HG03280 (cell line): ENCODE data around the gene CRYBG2.
"Not testable (repeated sequence)": the region's sequence is repeated elsewhere in the genome, so short reads cannot be mapped to it uniquely, and the experiment has no call there.

ENCODE experiments used
- ATAC-seq: cut with Tn5 transposase; IDR thresholded peaks from one replicate; pipeline ENCODE4 v1.9.1; 2021; ENCODE audit warnings: mild to moderate bottlenecking, moderate library complexity; ENCODE audit not compliant: unreplicated experiment

The CRYBG2 gene

GRCh38 chr1:26297057-26297790, 56.7 kb downstream of the CRYBG2 start:
- no peak for ATAC-seq

GRCh38 chr1:26296340-26297056, 57.4 kb downstream of the CRYBG2 start:
- no peak for ATAC-seq

GRCh38 chr1:26295194-26296138, 58.5 kb downstream of the CRYBG2 start:
- no peak for ATAC-seq

GRCh38 chr1:26293911-26294463, 59.9 kb downstream of the CRYBG2 start:
- ATAC-seq, result no peak

- not testable (repeated sequence) for ATAC-seq
These were observed 61.2 kb downstream of the CRYBG2 start for GRCh38 chr1:26292735-26293134.

GRCh38 chr1:26291939-26292338, 62.0 kb downstream of the CRYBG2 start:
- ATAC-seq, result no peak

- ATAC-seq, result no peak
These were observed 62.5 kb downstream of the CRYBG2 start for GRCh38 chr1:26291433-26291832.

GRCh38 chr1:26290882-26291261, 63.1 kb downstream of the CRYBG2 start:
- no peak for ATAC-seq

- ATAC-seq, result no peak
These were observed 63.6 kb downstream of the CRYBG2 start for GRCh38 chr1:26290122-26290881.

- no peak for ATAC-seq
These were observed 64.5 kb downstream of the CRYBG2 start for GRCh38 chr1:26289158-26290059.

- no peak for ATAC-seq
These were observed 65.5 kb downstream of the CRYBG2 start for GRCh38 chr1:26288311-26288941.

GRCh38 chr1:26287811-26288210, 66.1 kb downstream of the CRYBG2 start:
- ATAC-seq, result no peak

GRCh38 chr1:26287033-26287711, 66.8 kb downstream of the CRYBG2 start:
- no peak for ATAC-seq

GRCh38 chr1:26286064-26286416, 67.9 kb downstream of the CRYBG2 start:
- no peak for ATAC-seq

- ATAC-seq, result no peak
These were observed 68.4 kb downstream of the CRYBG2 start for GRCh38 chr1:26285366-26286063.

GRCh38 chr1:26284597-26285347, 69.2 kb downstream of the CRYBG2 start:
- ATAC-seq, result no peak
